ENCODE data around the gene PAMR1.

- no peak for TF ChIP-seq POLR2A (IDR thresholded peaks at IDR 0.05)
- no peak for TF ChIP-seq CTCF (IDR thresholded peaks at IDR 0.05)
- TF ChIP-seq POLR2AphosphoS5 (IDR thresholded peaks at IDR 0.05) = no peak
Measured at GRCh38 chr11:35414311-35414710, 111.1 kb downstream of the PAMR1 start.
